Measurements from ENCODE around the gene LIPM.

LIPM gene, protein sequence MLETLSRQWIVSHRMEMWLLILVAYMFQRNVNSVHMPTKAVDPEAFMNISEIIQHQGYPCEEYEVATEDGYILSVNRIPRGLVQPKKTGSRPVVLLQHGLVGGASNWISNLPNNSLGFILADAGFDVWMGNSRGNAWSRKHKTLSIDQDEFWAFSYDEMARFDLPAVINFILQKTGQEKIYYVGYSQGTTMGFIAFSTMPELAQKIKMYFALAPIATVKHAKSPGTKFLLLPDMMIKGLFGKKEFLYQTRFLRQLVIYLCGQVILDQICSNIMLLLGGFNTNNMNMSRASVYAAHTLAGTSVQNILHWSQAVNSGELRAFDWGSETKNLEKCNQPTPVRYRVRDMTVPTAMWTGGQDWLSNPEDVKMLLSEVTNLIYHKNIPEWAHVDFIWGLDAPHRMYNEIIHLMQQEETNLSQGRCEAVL

DNA sequence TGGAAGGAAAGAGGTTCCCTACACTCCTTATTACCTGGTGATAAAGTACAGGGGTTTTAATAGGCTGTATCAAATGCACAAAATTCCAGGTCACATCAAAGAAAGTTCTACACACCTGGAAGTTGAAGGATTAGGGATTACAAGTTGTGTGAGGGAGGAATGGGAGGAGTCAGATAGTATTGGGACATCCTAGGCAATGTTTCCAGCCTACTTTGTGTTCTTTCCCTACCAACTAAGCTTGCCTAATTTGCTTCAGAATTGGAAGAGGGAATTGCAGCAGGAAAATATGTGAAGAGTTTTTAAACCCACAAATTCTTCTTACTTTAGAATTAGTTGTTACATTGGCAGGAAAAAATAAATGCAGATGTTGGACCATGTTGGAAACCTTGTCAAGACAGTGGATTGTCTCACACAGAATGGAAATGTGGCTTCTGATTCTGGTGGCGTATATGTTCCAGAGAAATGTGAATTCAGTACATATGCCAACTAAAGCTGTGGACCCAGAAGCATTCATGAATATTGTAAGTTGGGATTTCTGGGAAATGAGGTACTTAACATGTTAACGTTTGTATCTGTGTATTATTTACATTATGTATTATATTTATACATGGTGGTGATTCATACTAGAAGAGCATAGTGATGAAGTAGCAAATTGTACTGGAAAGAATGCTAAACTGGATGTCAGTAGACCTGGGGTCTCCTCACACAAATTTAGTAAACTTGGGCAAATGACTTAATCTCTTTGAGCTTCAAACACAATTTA lies at the start of gene LIPM:
Gene LIPM, plus strand, starts transcription at position 208 of the 763 bp plus-strand sequence. Its CDS starts 167 bp downstream, at position 375.
- H3K27ac Mint-ChIP-seq = no peak within 1 kb of the TSS
- H3K4me1 Mint-ChIP-seq (ENCODE audit: low read depth) = peaks cover 13% of the 10 kb centered on the region
- no peaks in the 10 kb centered on the region for H3K36me3 Mint-ChIP-seq (ENCODE audit: low read depth)
- no peak within 1 kb of the TSS for H3K4me3 Mint-ChIP-seq
- no peaks in the 10 kb centered on the region for H3K9me3 Mint-ChIP-seq
- no peaks in the 10 kb centered on the region for H3K27me3 Mint-ChIP-seq

DNA sequence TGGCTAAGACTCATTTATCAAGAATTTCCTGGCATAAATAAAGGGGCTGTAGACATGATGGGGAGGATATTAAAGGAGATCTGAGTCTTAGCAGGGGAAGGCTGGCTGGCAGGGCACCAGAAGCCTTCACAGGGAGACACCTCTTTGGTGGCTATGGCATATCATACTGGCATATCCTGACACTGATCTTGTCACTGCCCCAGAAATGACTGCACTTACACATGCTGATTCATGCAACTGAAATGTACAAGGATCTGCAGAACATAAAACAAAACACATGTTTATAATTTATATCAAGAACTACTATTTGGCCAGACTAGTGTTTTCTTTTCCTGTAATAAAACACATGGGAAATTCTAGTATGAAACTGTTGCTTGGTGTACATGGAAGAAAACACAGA lies 48.2 kb upstream of the LIPM start:
- Mint-ChIP-seq H3K9me3 (no peaks in the 10 kb centered on the region), H3K27me3 (no peaks in the 10 kb centered on the region), H3K4me3 (no peak overlapping the region), H3K27ac (no peak overlapping the region), H3K36me3 (ENCODE audit: low read depth) (no peaks in the 10 kb centered on the region), H3K4me1 (ENCODE audit: low read depth) (peaks cover 7% of the 10 kb centered on the region)

DNA sequence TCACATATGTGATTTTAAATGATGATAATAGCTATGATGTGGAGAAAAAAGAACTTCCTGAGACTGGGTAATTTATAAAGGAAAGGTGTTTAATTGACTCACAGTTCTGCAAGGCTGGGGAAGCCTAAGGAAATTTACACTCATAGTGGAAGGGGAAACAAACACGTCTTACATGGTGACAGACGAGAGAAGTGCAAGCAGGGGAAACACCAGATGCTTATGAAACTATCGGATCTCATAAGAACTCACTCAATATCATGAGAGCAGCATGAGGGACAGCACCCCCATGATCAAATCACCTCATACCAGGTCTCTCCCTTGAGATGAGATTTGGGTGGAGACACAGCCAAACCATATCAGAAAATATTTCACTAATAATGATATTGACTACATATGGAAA lies 46.8 kb upstream of the LIPM start:
- Mint-ChIP-seq H3K4me1 (ENCODE audit: low read depth) (peaks cover 7% of the 10 kb centered on the region), H3K4me3 (no peak overlapping the region), H3K9me3 (no peaks in the 10 kb centered on the region), H3K27ac (no peak overlapping the region), H3K27me3 (no peaks in the 10 kb centered on the region), H3K36me3 (ENCODE audit: low read depth) (no peaks in the 10 kb centered on the region)

DNA sequence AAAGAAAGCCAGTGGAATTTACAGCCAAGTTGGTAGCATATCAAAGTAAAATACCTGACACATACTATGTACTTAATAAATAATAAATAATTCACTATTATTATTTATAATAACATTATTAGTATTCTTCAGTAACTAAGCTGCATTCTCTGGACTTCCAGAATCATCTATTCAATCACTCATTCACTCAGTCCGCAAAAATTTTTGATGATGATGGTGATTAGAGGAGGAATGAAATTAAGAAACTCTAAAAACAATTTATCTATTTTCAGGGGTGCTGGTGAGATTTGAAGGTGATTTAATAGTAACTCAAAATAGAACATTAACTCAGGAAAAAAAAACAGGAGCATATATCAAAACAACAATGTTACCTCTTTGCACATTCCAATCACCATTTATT lies 45.9 kb upstream of the LIPM start:
- no peaks in the 10 kb centered on the region for H3K36me3 Mint-ChIP-seq (ENCODE audit: low read depth)
- peaks cover 7% of the 10 kb centered on the region for H3K4me1 Mint-ChIP-seq (ENCODE audit: low read depth)
- H3K9me3 Mint-ChIP-seq = no peaks in the 10 kb centered on the region
- H3K27me3 Mint-ChIP-seq = no peaks in the 10 kb centered on the region
- no peak overlapping the region for H3K4me3 Mint-ChIP-seq
- H3K27ac Mint-ChIP-seq = no peak overlapping the region

DNA sequence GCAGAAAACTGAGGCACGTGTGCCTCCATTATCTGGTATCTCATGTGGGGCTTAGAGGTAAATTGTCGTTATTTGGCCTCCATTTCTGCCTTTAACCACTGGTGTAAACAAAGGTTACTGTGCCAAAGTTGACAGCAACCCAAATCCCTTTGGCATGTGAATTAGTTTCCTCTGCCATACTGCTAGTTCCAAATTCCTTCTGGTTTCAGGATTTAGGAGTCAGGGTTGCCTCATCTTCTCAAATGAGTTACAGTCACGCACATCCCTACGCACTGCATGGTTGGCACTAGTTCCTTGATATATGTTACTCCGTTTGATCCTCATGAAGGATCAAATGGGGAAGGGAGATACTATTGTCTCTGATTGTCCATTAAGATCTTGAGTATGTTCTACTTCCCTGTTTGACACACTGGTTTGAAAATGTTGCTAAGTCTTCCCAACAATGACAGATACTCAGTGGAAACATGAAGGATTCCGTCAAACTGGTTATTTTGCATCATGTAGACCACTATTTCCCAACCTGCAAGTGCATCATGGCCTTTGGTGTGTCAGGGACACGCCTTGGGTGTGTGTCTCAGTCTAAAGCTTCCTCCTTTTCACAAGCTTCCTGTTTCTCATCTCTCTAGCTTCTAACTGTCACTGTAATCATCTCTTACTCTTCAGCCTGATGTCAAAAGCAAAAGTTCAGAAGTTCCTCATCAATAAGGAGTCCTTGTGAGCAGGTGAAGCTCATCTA lies 43.0 kb upstream of the LIPM start, which contains the start of gene LIPN:
Gene LIPN, plus strand, starts transcription at position 655 of the 736 bp plus-strand sequence. CDS start 1,386 bp downstream, outside the sequence.
- Mint-ChIP-seq H3K27me3 (peaks cover 4% of the 10 kb centered on the region), H3K27ac (no peak within 1 kb of the TSS), H3K9me3 (no peaks in the 10 kb centered on the region), H3K4me1 (ENCODE audit: low read depth) (peaks cover 14% of the 10 kb centered on the region), H3K36me3 (ENCODE audit: low read depth) (no peaks in the 10 kb centered on the region), H3K4me3 (no peak within 1 kb of the TSS)

DNA sequence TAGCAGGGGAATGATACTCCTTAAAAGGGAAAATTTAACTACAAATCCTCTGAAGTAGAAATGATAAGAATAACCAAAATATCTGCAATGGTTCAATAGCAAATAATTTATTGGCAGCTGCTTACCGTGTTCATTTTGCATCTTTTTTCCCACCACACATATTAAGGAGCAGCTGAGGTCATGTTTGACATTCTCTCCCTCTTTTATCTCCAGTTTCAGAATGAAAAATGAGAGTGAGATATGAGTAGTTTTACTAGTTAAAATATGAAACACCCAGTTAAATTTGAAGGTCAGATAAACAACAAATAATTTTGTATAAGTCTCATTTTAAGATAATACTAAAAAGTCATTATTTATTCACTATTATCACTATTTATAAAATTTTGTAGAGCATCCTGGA lies 39.6 kb upstream of the LIPM start:
- H3K4me3 Mint-ChIP-seq = no peak overlapping the region
- no peak overlapping the region for H3K27ac Mint-ChIP-seq
- no peaks in the 10 kb centered on the region for H3K36me3 Mint-ChIP-seq (ENCODE audit: low read depth)
- H3K9me3 Mint-ChIP-seq = no peaks in the 10 kb centered on the region
- H3K27me3 Mint-ChIP-seq = peaks cover 12% of the 10 kb centered on the region
- H3K4me1 Mint-ChIP-seq (ENCODE audit: low read depth) = peaks cover 7% of the 10 kb centered on the region

DNA sequence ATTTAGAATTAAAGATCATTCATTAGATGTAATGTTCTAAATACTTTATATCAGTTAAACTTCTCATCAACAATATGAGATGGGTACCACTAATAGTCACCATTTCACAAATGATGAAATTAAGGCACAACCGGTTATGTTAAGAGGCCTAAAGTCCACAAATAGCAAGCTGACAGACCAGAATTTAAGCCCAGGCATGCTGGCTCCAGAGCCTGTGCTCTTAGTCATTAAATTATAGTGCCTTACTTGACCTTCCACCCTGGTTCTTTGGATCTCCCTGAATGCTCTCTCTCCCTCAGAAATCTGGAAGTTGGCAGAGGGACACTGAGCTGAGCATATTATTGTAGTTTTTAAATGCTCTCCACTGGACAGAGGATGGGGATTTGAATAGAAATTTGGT lies 39.1 kb upstream of the LIPM start:
- H3K4me1 Mint-ChIP-seq (ENCODE audit: low read depth) = peaks cover 7% of the 10 kb centered on the region
- no peak overlapping the region for H3K27ac Mint-ChIP-seq
- no peaks in the 10 kb centered on the region for H3K36me3 Mint-ChIP-seq (ENCODE audit: low read depth)
- no peaks in the 10 kb centered on the region for H3K9me3 Mint-ChIP-seq
- H3K27me3 Mint-ChIP-seq = peaks cover 12% of the 10 kb centered on the region
- no peak overlapping the region for H3K4me3 Mint-ChIP-seq

DNA sequence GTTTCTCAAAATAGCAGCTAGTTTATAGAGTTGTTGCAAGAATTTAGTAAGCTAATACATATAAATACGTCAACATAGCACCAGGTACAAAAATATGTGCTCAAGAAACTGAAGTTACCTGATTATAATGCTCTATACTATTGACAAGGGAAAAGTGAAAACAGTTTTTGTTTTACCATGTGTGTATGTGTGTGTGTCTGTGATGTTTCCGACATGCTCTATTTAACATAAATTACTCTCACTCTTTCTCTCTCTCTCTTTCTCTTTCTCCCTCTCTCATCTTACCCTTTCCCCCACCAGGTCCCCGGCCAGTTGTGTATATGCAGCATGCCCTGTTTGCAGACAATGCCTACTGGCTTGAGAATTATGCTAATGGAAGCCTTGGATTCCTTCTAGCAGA lies 38.4 kb upstream of the LIPM start:
- H3K4me3 Mint-ChIP-seq = no peak overlapping the region
- H3K9me3 Mint-ChIP-seq = no peaks in the 10 kb centered on the region
- H3K27ac Mint-ChIP-seq = no peak overlapping the region
- no peaks in the 10 kb centered on the region for H3K36me3 Mint-ChIP-seq (ENCODE audit: low read depth)
- peaks cover 12% of the 10 kb centered on the region for H3K27me3 Mint-ChIP-seq
- peaks cover 7% of the 10 kb centered on the region for H3K4me1 Mint-ChIP-seq (ENCODE audit: low read depth)

DNA sequence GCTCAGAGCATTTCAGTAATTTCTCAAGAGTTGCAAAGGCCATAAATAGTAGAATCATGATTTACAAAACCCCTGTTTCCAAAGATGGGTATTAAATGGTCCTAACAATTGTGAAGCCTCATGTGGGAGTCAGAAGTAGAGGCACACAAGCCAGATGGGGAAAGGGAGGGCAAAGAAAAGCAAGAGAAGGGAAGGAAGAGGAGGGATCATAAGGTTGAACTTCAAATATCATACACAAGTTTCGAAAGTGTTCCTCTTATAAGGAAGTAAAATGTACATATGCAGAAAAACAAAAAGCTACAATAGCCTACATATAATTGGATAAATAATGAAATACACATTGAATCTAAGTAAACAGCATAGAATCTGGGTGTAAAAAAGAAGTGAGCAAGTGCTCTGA lies 36.7 kb upstream of the LIPM start:
- H3K9me3 Mint-ChIP-seq = no peaks in the 10 kb centered on the region
- no peak overlapping the region for H3K27ac Mint-ChIP-seq
- H3K4me3 Mint-ChIP-seq = no peak overlapping the region
- no peaks in the 10 kb centered on the region for H3K36me3 Mint-ChIP-seq (ENCODE audit: low read depth)
- peaks cover 12% of the 10 kb centered on the region for H3K27me3 Mint-ChIP-seq
- peaks cover 7% of the 10 kb centered on the region for H3K4me1 Mint-ChIP-seq (ENCODE audit: low read depth)

DNA sequence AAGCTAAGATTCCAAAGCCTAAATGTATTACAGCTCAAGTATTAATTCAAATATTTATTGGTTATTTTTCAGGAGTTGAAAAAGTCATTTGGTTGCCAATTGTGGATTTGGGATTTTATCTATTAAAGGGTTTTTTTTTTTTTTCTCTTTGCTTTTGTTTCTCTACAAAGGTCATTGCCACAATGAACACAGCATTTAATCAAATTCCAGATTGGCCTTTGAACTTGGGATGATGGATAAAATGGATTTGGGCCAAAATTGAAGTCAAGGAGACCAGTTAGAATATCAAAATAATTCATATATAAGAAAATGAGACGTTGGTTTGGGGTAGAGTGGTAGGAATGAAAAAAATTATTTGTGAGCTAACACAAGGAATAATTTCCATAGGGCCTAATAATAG lies 33.1 kb upstream of the LIPM start:
- Mint-ChIP-seq H3K4me3 (no peak overlapping the region), H3K4me1 (ENCODE audit: low read depth) (no peaks in the 10 kb centered on the region), H3K27ac (no peak overlapping the region), H3K9me3 (no peaks in the 10 kb centered on the region), H3K27me3 (peaks cover 13% of the 10 kb centered on the region), H3K36me3 (ENCODE audit: low read depth) (no peaks in the 10 kb centered on the region)

DNA sequence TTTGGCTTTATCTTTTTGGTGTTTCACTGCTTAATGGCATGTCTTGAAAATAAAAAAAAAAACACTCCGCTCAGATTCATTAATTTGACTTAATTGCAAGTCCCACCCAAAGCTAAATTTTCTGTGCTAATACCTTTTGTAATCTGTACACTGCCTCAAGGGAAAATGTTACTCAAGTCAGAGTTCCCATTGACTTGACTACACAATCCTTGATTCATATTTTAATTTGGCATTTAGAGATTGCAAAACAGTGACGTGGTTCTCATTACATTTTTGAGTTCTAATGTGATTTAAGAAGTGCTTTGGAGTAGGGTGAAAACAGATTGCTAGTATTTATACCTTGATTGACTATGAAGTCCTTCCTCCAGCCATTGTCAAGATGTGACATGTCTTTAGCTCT lies 21.3 kb upstream of the LIPM start:
- Mint-ChIP-seq H3K9me3 (no peaks in the 10 kb centered on the region), H3K4me3 (no peak overlapping the region), H3K36me3 (ENCODE audit: low read depth) (no peaks in the 10 kb centered on the region), H3K27me3 (peaks cover 5% of the 10 kb centered on the region), H3K4me1 (ENCODE audit: low read depth) (peaks cover 9% of the 10 kb centered on the region), H3K27ac (no peak overlapping the region)

DNA sequence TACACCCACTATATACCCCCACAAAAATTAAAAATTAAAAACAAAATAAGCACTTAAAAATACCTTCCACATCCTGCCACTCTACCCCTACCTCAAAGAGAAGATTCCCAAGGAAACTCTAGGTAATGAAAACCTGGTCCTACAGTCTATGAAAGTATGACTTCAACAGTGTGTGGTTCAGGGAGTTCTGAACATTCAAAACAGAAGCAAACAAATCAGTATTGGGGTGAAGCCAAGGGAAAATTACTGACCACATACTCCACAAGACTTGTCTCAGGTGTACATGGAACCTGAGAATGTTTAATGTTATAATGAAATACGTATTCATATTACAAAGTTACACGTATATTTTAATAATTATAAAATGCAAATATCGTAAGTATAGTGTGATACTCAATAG lies 20.3 kb upstream of the LIPM start:
- H3K27me3 Mint-ChIP-seq = peaks cover 9% of the 10 kb centered on the region
- no peaks in the 10 kb centered on the region for H3K9me3 Mint-ChIP-seq
- H3K4me1 Mint-ChIP-seq (ENCODE audit: low read depth) = peaks cover 9% of the 10 kb centered on the region
- H3K27ac Mint-ChIP-seq = no peak overlapping the region
- H3K4me3 Mint-ChIP-seq = no peak overlapping the region
- H3K36me3 Mint-ChIP-seq (ENCODE audit: low read depth) = no peaks in the 10 kb centered on the region

DNA sequence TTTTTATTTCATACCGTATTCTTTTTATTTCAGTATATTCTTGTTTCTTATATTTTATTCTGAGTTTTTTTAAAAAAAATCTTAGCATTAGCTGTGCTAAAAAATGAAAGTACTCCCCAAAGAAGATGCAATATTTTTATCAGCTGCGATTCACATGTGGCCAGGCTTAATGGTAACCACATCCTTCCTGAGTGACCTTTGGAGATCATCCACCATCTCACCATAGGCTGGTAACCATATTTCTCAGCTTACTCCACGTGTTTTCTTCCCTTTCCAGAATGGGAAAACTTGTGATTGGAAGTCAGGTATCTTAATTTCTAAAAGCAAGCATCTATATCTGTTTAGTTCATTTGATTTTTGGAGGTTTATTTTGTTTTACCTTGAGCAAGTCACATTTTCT lies 18.8 kb upstream of the LIPM start:
- no peak overlapping the region for H3K27ac Mint-ChIP-seq
- H3K4me1 Mint-ChIP-seq (ENCODE audit: low read depth) = peaks cover 9% of the 10 kb centered on the region
- no peaks in the 10 kb centered on the region for H3K36me3 Mint-ChIP-seq (ENCODE audit: low read depth)
- H3K9me3 Mint-ChIP-seq = no peaks in the 10 kb centered on the region
- H3K4me3 Mint-ChIP-seq = no peak overlapping the region
- H3K27me3 Mint-ChIP-seq = peaks cover 9% of the 10 kb centered on the region

DNA sequence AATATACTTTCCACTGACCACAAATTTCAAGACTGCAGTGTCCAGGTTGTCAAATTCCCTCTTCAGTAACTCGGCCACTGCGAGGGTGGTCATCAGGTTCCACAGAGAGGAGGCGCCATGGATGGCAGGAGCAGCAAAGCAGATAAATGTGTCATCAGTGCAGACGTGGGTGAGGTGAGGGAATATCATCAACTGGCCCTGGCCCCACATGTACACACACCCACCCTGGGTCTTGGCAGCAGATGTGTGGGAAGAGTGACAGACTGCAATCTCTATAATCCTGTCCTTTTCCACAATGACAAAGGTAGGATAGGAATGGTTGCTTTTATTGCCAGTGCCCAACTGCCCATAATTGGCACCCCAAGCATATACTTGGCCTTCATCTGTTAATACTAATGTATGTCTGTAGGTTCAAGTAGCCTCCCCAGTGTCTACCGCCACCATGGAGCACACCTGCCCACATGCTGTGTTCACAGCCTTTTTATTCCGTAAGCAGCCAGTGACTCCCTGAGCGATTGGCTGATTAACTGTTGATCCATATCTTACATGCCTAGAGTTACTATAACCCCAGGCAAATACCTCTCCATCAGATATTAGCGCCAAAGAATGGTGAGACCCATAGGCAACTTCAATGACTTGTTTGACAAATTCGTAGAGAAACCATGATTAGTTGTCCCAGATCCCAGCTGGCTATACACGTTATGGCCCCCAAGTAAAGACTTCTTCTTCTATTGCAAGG lies 16.3 kb upstream of the LIPM start:
- Mint-ChIP-seq H3K4me3 (no peak overlapping the region), H3K27me3 (peaks cover 9% of the 10 kb centered on the region)

More for the DNA sequence above, 16.3 kb upstream of the LIPM start:
- Mint-ChIP-seq H3K4me1 (ENCODE audit: low read depth) (peaks cover 9% of the 10 kb centered on the region), H3K9me3 (no peaks in the 10 kb centered on the region), H3K27ac (no peak overlapping the region), H3K36me3 (ENCODE audit: low read depth) (no peaks in the 10 kb centered on the region)
